ENCODE results near the gene LAYN. TPM values are rescaled to one million over a fixed set of nuclear protein-coding genes. Genes with fewer than 3 reads are reported as not detected.
A peak's percentile ranks its signal among the peaks of the same experiment; 100 is the strongest.

The LAYN gene
- total RNA-seq, 1 donor from 2014 or later, result 9.2 TPM

- Mint-ChIP-seq H3K27ac (no peak overlapping the region), H3K4me1 (ENCODE audit: unreplicated experiment) (peaks cover 8% of the 10 kb centered on the region), H3K9me3 (no peaks in the 10 kb centered on the region), H3K4me3 (no peak overlapping the region), H3K36me3 (no peaks in the 10 kb centered on the region), H3K27me3 (peaks cover 5% of the 10 kb centered on the region)
- no peak for TF ChIP-seq CTCF (conservative IDR thresholded peaks at IDR 0.05)
- DNase-seq (ENCODE audit: extremely low spot score, unreplicated experiment), result no peak
Measured at GRCh38 chr11:111596319-111596718, 55.8 kb downstream of the LAYN start.

- no peak overlapping the region for H3K27ac Mint-ChIP-seq
- no peaks in the 10 kb centered on the region for H3K36me3 Mint-ChIP-seq
- peaks cover 13% of the 10 kb centered on the region for H3K4me1 Mint-ChIP-seq (ENCODE audit: unreplicated experiment)
- peaks cover 5% of the 10 kb centered on the region for H3K27me3 Mint-ChIP-seq
- DNase-seq (ENCODE audit: extremely low spot score, unreplicated experiment), result no peak
- no peak overlapping the region for H3K4me3 Mint-ChIP-seq
- no peak for TF ChIP-seq CTCF (conservative IDR thresholded peaks at IDR 0.05)
- H3K9me3 Mint-ChIP-seq, result no peaks in the 10 kb centered on the region
Measured at GRCh38 chr11:111598148-111598547, 57.6 kb downstream of the LAYN start.

- peaks cover 14% of the 10 kb centered on the region for H3K4me1 Mint-ChIP-seq (ENCODE audit: unreplicated experiment)
- peaks cover 5% of the 10 kb centered on the region for H3K27me3 Mint-ChIP-seq
- DNase-seq (ENCODE audit: extremely low spot score, unreplicated experiment), result no peak
- no peaks in the 10 kb centered on the region for H3K36me3 Mint-ChIP-seq
- no peak overlapping the region for H3K27ac Mint-ChIP-seq
- no peak overlapping the region for H3K4me3 Mint-ChIP-seq
- no peaks in the 10 kb centered on the region for H3K9me3 Mint-ChIP-seq
- TF ChIP-seq CTCF (conservative IDR thresholded peaks at IDR 0.05), result no peak
Measured at GRCh38 chr11:111598559-111598958, 58.0 kb downstream of the LAYN start.

- Mint-ChIP-seq H3K27ac (peak overlapping the region; percentile 82), H3K4me1 (ENCODE audit: unreplicated experiment) (peaks cover 27% of the 10 kb centered on the region), H3K27me3 (peaks cover 5% of the 10 kb centered on the region), H3K4me3 (peak overlapping the region; percentile 89), H3K9me3 (no peaks in the 10 kb centered on the region), H3K36me3 (no peaks in the 10 kb centered on the region)
- DNase-seq (ENCODE audit: extremely low spot score, unreplicated experiment), result no peak
- TF ChIP-seq CTCF (conservative IDR thresholded peaks at IDR 0.05), result no peak
Measured at GRCh38 chr11:111601636-111601978, 61.1 kb downstream of the LAYN start.

- DNase-seq (ENCODE audit: extremely low spot score, unreplicated experiment), result peak; percentile 97
- TF ChIP-seq CTCF (conservative IDR thresholded peaks at IDR 0.05), result peak; percentile 91
- peaks cover 5% of the 10 kb centered on the region for H3K27me3 Mint-ChIP-seq
- no peaks in the 10 kb centered on the region for H3K36me3 Mint-ChIP-seq
- peaks cover 27% of the 10 kb centered on the region for H3K4me1 Mint-ChIP-seq (ENCODE audit: unreplicated experiment)
- H3K4me3 Mint-ChIP-seq, result peak within 1 kb of the TSS; percentile 100
- no peaks in the 10 kb centered on the region for H3K9me3 Mint-ChIP-seq
- H3K27ac Mint-ChIP-seq, result peak within 1 kb of the TSS; percentile 98
Measured at GRCh38 chr11:111601979-111602864, 61.7 kb downstream of the LAYN start, which contains the start of gene SIK2. TSS of gene SIK2 (plus strand) at chr11:111602449. CDS start at chr11:111602564, 115 bp downstream.
